Stimulated activated CD8-positive, alpha-beta memory T cell treated with anti-CD3 and anti-CD28 coated beads, Interleukin-15, amount 100 ng/mL, for 4 hours (primary cell): ENCODE data around the gene TNIK.

Experiments used
- DNase-seq, 2 donors: peaks; one replicate each; pipeline ENCODE4 v3.0.0-alpha.2; 2020; ENCODE audit warnings: low read depth in 2 of 2

TNIK gene

GRCh38 chr3:171163101-171164066 lies 296.8 kb downstream of the TNIK start:
- DNase-seq = no peak

GRCh38 chr3:171160325-171160724 lies 299.9 kb downstream of the TNIK start:
- DNase-seq = no peak

- DNase-seq = no peak
These were observed 300.4 kb downstream of the TNIK start for GRCh38 chr3:171159822-171160157.

DNA sequence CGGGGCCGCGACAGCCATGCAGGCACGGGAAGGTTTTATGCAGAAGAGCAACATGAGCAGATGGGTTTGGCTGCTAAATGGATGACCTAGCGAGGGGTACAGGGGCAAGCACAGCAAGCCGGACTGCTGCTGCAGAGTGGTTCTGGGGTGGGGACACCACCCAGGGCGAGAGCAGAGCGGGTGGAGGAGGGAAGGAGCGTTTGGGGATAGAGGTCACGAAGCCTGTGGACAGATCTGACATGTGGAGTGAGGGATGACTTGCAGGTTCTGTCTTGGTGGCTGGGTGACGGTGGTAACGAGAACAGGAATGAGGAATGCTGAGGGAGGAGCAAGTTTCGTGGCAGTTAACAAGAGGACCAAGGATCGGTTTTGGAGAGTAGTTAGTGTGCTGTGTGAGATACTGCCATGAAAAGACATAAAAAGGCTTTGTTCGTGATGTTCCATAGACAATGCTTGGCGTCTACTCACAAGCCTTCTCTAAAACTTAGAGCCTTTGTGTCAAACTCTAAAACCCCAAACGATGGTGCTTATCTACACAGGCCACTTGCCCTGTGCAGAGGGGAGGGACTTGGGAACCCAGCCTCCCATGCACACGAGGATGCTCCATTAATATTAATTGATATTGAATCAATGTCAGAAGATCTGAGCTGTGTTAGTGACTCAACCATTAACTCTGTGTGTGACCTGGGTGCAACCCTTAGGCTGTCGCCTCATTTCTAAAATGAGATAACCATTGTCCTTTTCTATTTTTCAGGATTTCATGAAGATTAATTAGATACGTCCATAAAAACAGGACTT lies 301.0 kb downstream of the TNIK start:
- no peak for DNase-seq

- no peak for DNase-seq
These were observed 302.2 kb downstream of the TNIK start for GRCh38 chr3:171157980-171158379.

GRCh38 chr3:171157286-171157685 lies 302.9 kb downstream of the TNIK start:
- DNase-seq = no peak

DNA sequence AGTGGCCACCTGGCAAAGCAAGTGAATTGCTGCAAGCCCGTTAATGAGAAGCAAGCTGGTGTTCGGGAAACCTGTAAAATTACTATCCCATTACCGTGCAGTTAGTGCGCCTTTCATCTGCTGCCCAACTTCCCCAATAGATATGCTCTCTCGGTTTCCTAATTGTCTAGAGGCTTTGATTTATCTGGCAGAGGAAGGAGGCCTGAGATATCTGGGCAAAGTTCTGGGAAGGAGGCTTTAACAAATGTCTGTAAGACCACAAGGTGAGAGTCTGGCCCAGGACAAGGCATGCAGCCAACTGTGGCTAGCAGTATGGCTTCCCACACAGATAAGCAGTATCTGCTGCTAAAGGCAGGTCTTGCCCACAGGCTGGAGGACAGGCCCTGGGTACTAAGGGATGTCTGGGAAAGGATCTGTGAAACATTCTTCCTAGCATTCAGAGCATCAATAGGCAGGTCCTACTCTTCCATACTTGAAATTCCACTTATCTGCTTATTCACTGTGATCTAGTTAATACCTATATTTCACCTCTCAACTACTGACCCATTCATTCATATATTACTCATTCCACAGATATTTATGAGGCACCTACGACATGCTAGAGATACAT lies 303.7 kb downstream of the TNIK start:
- no peak for DNase-seq

DNA sequence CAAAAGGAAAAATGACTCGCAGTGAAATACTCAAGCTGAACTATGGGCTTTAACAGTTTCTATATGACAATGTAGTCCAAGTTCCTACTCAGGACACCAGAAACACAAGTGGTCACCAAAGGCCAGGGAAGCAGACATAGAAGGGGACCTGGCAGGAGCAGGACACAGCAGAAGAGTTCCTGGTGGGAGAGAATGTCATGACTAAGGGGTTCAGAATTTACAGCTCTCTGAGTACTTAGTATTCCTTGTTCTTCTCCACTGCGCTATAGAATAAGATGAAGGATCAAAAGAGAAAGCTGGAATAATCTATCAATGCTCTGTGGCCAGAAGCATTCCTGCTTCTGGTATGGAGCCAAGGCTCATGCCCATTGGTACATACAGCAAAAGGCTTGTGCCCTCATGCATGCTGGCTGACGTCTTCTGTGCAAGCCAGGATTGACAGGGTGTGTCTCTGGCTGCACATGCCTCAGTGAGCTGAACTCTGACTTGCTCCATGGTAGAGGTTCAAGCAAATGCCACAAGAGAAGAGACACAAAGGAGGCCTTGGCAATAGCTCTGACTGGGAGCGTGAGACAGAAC lies 305.0 kb downstream of the TNIK start:
- DNase-seq = no peak

- no peak for DNase-seq
These were observed 309.3 kb downstream of the TNIK start for GRCh38 chr3:171150945-171151344.

- no peak for DNase-seq
These were observed 310.6 kb downstream of the TNIK start for GRCh38 chr3:171149526-171150116.

DNA sequence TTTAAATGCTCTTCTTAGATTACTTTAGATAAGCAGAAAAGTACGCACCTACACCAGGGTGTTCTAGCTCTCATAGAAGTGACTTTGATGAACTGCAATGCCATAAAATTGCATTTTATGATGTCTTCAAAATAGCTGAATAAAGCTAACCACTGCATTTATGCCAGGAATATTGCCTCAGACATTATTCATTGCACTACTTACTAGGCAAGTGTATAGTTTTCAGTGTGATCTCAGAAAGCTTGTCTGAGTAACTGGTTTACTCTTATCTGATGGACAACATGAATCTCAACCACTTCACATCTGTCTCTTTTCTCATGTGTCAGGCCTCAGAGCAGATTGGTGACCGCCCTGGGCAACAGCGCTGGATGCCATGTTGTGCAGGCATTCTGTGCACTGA lies 314.4 kb downstream of the TNIK start:
- no peak for DNase-seq

DNA sequence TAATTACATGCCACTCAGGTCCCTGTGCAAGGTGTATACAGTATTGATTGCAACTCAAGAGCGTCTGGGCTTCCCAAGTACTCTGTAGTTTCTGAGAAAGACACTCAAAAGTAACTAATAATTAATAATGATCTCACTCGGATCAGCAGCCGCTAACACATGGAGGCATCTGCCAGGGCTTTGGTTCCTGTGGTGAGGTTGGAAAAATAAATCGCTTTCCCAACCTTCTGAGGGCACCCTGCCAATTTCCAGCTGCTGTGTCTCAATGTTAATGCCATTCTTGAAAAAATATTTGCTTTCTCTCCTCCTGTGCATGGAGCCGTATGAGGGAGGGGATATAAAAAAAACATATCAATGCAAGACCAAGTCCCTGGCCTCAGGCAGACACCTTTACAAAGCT lies 317.2 kb downstream of the TNIK start:
- DNase-seq = no peak

DNA sequence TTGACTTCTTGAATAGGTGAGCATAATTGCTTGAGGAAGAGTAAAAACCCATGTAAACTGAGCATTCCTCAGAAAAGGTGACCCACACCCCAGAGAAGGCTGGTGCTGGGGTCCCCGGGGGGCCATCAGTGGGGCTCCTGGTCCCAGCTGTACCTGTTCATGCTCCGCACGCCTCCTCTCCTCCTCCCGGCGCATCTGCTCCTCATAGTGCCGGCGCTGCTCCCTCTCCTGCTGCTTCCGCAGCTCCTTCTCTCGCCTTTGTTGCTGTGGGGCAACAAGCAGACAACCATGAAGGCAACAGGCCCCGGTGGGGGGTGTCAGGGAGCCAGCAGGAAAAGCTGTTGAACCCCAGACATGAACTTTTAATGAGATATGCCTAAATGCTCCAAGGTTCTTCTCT lies 320.0 kb downstream of the TNIK start:
- no peak for DNase-seq

- no peak for DNase-seq
These were observed 322.2 kb downstream of the TNIK start for GRCh38 chr3:171138027-171138426.

DNA sequence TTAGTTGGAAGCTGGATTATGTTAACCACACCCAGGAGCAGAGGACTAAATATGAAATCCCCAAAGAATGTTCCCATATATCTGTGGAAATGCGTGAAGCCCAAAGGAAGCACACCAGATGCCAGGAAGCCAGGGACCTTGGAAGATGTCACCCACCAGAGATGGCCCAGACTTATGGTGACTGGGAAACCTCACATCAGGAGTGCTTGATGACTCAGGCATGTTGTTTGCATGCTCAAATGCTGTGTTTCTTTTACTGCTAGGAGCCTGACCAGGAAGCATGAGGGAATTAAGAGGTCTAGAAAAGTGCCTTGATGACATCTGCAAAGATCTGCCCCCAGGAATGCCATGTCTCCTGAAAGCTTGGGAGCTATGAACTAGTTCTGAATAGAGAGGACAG lies 324.7 kb downstream of the TNIK start:
- DNase-seq = no peak

- no peak for DNase-seq
These were observed 326.2 kb downstream of the TNIK start for GRCh38 chr3:171133796-171134569.

- DNase-seq = no peak
These were observed 326.9 kb downstream of the TNIK start for GRCh38 chr3:171133337-171133736.

GRCh38 chr3:171132873-171133272 lies 327.3 kb downstream of the TNIK start:
- DNase-seq = no peak

DNA sequence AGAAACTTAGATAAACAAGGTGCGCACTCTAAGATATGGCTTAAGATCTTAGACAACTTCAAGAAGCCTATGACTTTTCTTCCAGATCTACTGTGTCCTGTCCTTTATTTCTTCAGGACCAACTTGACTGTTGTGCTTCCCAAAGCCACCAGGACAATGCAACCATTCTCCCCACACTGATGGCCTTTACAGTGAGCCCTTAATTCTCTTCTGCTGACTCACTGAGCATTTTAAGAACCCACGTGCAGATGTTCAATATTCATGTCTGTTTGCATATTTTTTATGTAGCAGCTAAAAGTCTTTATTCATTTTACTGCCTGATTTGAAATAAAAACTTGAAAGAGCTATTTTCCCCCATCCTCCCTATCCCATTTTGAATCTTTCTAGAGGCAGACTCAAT lies 330.4 kb downstream of the TNIK start:
- no peak for DNase-seq

DNA sequence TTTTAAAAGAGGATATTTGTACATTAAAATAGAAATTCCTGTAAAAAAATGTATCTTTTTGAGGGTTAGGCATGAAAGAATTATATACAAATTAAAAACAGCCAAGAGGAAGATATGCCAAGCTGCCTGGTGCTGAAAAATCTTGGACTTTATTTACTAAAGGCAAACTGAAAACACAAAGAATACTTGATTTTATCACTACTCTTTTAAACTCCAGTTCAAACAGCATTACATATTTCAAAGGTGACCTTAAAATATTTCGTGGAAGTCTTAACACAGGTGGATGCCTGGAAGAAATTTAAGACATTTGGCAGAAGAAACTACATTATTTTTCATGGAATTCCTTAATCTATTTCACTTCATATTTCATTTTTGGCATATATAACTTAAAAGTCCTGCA lies 332.6 kb downstream of the TNIK start:
- DNase-seq = no peak
